Mesendoderm (in vitro differentiated cells): ENCODE data around the gene ALDH3A1.

Experiments used
- DNase-seq: peaks from one replicate; pipeline ENCODE4 v3.0.0; 2013
- H2AK5ac ChIP-seq: 2 replicates; pipeline ENCODE4 v1.6.1; 2013; ENCODE audit warnings: low read length, inconsistent platforms
- H2BK120ac ChIP-seq: 2 replicates; pipeline ENCODE4 v1.6.1; 2013; ENCODE audit warnings: low read depth, mild to moderate bottlenecking, low read length, moderate library complexity, mixed read lengths
- H2BK15ac ChIP-seq: replicated peaks from 2 replicates; pipeline ENCODE4 v1.6.1; 2013; ENCODE audit warnings: low read depth, mild to moderate bottlenecking, moderate library complexity
- H2BK5ac ChIP-seq: 2 replicates; pipeline ENCODE4 v1.6.1; 2013; ENCODE audit warnings: low read length, inconsistent platforms
- H3K18ac ChIP-seq: 2 replicates; pipeline ENCODE4 v1.6.1; 2013; ENCODE audit warnings: mild to moderate bottlenecking, low read length, mixed read lengths
- H3K23ac ChIP-seq: one replicate; pipeline ENCODE4 v1.6.1; 2013; ENCODE audit warnings: low read length
- H3K27ac ChIP-seq: 2 replicates; pipeline ENCODE4 v1.5.1; 2013; ENCODE audit warnings: low read depth, mild to moderate bottlenecking, inconsistent platforms, low read length, moderate library complexity
- H3K27me3 ChIP-seq: 2 replicates; pipeline ENCODE4 v1.6.1; 2013; ENCODE audit warnings: low read length, control low read depth, mild to moderate bottlenecking, inconsistent platforms; ENCODE audit not compliant: insufficient read depth, poor library complexity
- H3K36me3 ChIP-seq: 2 replicates; pipeline ENCODE4 v1.6.1; 2013; ENCODE audit warnings: low read length, inconsistent platforms; ENCODE audit not compliant: control insufficient read depth, insufficient read depth
- H3K4ac ChIP-seq: one replicate; pipeline ENCODE4 v1.6.1; 2013; ENCODE audit warnings: low read depth, mild to moderate bottlenecking, low read length, moderate library complexity
- H3K4me1 ChIP-seq: 2 replicates; pipeline ENCODE4 v1.6.1; 2013; ENCODE audit warnings: low read depth, low read length, inconsistent platforms; ENCODE audit not compliant: control insufficient read depth
- H3K4me2 ChIP-seq: 2 replicates; pipeline ENCODE4 v1.6.1; 2013; ENCODE audit warnings: low read length
- H3K4me3 ChIP-seq: 2 replicates; pipeline ENCODE4 v1.5.1; 2013; ENCODE audit warnings: mild to moderate bottlenecking, low read length
- H3K56ac ChIP-seq: one replicate; pipeline ENCODE4 v1.6.1; 2013; ENCODE audit warnings: low read length
- H3K79me1 ChIP-seq: 2 replicates; pipeline ENCODE4 v1.6.1; 2013; ENCODE audit warnings: low read length, inconsistent platforms
- H3K79me2 ChIP-seq: 2 replicates; pipeline ENCODE4 v1.6.1; 2013; ENCODE audit warnings: mild to moderate bottlenecking, low read length; ENCODE audit not compliant: control insufficient read depth, insufficient read depth
- H3K9ac ChIP-seq: 2 replicates; pipeline ENCODE4 v1.6.1; 2013; ENCODE audit warnings: low read length, inconsistent platforms
- H4K5ac ChIP-seq: one replicate; pipeline ENCODE4 v1.6.1; 2013; ENCODE audit warnings: low read length
- H4K8ac ChIP-seq: one replicate; pipeline ENCODE4 v1.6.1; 2013; ENCODE audit warnings: low read depth, mild to moderate bottlenecking, control low read depth, low read length, moderate library complexity
- WGBS: extraction: QIAGEN DNeasy Blood & Tissue Kit; methylation state at CpG from one replicate; pipeline ENCODE4 v1.1.7; 2013; ENCODE audit warnings: low lambda C conversion rate, missing lambda C conversion rate; ENCODE audit not compliant: insufficient coverage; ENCODE audit errors: extremely low coverage; 5-methylcytosine and 5-hydroxymethylcytosine counted together

The ALDH3A1 gene

GRCh38 chr17:19737305-19738072 is 10.6 kb downstream of the ALDH3A1 start:
- no CpG with 5 or more reads among the region's 15 CpGs for WGBS
- Histone ChIP-seq H3K9ac (no peak overlapping the region), H2BK120ac (no peak overlapping the region), H3K36me3 (no peaks in the 10 kb centered on the region), H4K5ac (no peak overlapping the region), H3K56ac (no peak overlapping the region), H3K23ac (no peak overlapping the region), H3K27me3 (no peaks in the 10 kb centered on the region), H3K4me3 (no peak overlapping the region), H3K18ac (no peak overlapping the region), H3K27ac (no peak overlapping the region), H3K4me2 (no peak overlapping the region), H2BK5ac (no peak overlapping the region), H3K79me2 (no peaks in the 10 kb centered on the region), H3K79me1 (no peaks in the 10 kb centered on the region), H4K8ac (no peak overlapping the region), H2BK15ac (no peak overlapping the region), H2AK5ac (no peak overlapping the region), H3K4ac (no peak overlapping the region), H3K4me1 (no peaks in the 10 kb centered on the region)
- DNase-seq: no peak

DNA sequence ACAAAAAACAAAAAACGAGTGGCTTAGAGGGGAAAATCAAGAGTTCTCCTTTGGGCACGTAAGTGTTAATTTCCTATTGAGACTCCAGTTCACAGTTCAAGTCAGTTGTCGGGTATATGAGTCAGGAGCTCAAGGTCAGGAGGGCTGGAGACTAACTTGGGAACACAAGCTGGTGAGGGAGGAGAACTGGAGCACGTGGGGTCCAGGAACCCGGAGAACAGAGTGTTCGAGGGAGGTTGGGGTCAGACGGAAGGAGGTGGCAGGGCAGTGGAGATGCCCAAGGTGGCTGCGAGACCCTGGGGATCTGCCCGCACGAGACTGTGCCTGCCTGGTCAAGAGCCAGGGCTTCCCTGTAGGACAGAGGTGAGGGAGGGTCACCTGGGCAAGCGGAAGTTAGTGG is 12.0 kb downstream of the ALDH3A1 start:
- WGBS: no CpG with 5 or more reads among the region's 11 CpGs
- Histone ChIP-seq H3K18ac (no peak overlapping the region), H4K5ac (no peak overlapping the region)

GRCh38 chr17:19733953-19734526 is 14.1 kb downstream of the ALDH3A1 start:
- DNase-seq: no peak
- Histone ChIP-seq H3K4ac (no peak overlapping the region), H3K4me2 (no peak overlapping the region), H3K23ac (no peak overlapping the region), H3K79me1 (no peaks in the 10 kb centered on the region), H3K9ac (no peak overlapping the region), H2BK15ac (no peak overlapping the region), H4K5ac (no peak overlapping the region), H3K79me2 (no peaks in the 10 kb centered on the region), H3K4me1 (no peaks in the 10 kb centered on the region), H2BK120ac (no peak overlapping the region), H2AK5ac (no peak overlapping the region), H3K27me3 (no peaks in the 10 kb centered on the region), H2BK5ac (no peak overlapping the region), H3K27ac (no peak overlapping the region), H4K8ac (no peak overlapping the region), H3K56ac (no peak overlapping the region), H3K4me3 (no peak overlapping the region), H3K36me3 (no peaks in the 10 kb centered on the region), H3K18ac (no peak overlapping the region)
- WGBS: no CpG with 5 or more reads among the region's 11 CpGs

More for the DNA sequence above, 12.0 kb downstream of the ALDH3A1 start:
- Histone ChIP-seq H3K27ac (no peak overlapping the region), H3K79me1 (no peaks in the 10 kb centered on the region), H3K4me3 (no peak overlapping the region), H3K27me3 (no peaks in the 10 kb centered on the region), H3K4me2 (no peak overlapping the region), H4K8ac (no peak overlapping the region), H3K23ac (no peak overlapping the region), H3K36me3 (no peaks in the 10 kb centered on the region), H3K9ac (no peak overlapping the region), H2BK120ac (no peak overlapping the region), H3K4ac (no peak overlapping the region), H3K56ac (no peak overlapping the region), H3K79me2 (no peaks in the 10 kb centered on the region), H3K4me1 (no peaks in the 10 kb centered on the region), H2AK5ac (no peak overlapping the region), H2BK5ac (no peak overlapping the region), H2BK15ac (no peak overlapping the region)
- DNase-seq: no peak

DNA sequence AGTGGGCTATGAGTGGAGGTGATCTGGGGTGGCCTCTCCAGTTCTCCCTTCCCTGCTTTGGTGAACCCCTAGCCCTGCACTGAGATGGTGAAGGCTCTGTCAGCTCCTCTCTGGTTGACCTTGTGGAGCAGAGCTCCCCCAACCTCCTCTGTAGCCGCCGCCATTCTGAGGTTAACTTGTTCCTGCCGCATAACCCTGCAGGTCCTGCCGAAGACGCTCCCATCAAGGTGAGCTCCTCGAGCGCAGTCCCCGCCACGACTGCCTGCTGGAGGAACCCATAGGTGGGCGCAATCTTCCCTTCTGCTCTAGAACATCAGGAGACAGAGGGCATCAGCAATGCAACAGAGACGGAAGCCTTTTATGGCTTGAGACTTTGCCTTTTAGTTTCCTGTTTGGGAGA is 16.5 kb downstream of the ALDH3A1 start:
- no peaks in the 10 kb centered on the region for H3K27me3 ChIP-seq
- no peak overlapping the region for H2AK5ac ChIP-seq
- H3K9ac ChIP-seq: no peak overlapping the region
- no peak overlapping the region for H4K5ac ChIP-seq
- H4K8ac ChIP-seq: no peak overlapping the region
- peak overlapping the region; percentile 18 for H3K23ac ChIP-seq
- no peak overlapping the region for H3K27ac ChIP-seq
- H2BK5ac ChIP-seq: no peak overlapping the region
- H2BK120ac ChIP-seq: no peak overlapping the region
- H3K4me2 ChIP-seq: no peak overlapping the region
- no peaks in the 10 kb centered on the region for H3K79me2 ChIP-seq
- no peaks in the 10 kb centered on the region for H3K36me3 ChIP-seq
- no peak overlapping the region for H3K4ac ChIP-seq
- DNase-seq: no peak
- no peak overlapping the region for H3K18ac ChIP-seq
- no peak overlapping the region for H3K4me3 ChIP-seq
- no peaks in the 10 kb centered on the region for H3K4me1 ChIP-seq
- H3K79me1 ChIP-seq: no peaks in the 10 kb centered on the region
- no peak overlapping the region for H3K56ac ChIP-seq
- no peak overlapping the region for H2BK15ac ChIP-seq
- no CpG with 5 or more reads among the region's 11 CpGs for WGBS

DNA sequence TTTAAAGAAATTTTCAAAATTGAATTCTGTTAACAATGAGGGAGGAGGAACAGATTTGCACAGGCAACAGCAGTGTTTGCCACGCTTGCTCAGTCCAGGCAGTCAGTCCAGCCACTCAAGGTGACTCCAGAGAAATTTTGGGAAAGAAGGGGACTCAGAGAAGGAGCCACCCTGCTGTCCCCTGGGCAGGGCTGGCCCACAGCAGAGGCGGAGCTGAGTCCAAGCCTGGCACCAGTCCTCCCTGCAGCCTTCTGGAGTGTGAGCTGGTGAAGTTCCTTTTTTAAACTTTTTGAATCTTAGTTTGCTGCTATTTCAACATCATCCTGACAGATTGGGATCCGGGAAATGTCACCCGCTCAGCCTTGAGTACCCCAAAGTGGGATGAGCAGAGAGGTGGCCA is 17.3 kb downstream of the ALDH3A1 start:
- no peak for DNase-seq
- no CpG with 5 or more reads among the region's 4 CpGs for WGBS
- no peak overlapping the region for H3K27ac ChIP-seq

More for the DNA sequence above, 17.3 kb downstream of the ALDH3A1 start:
- no peak overlapping the region for H2BK15ac ChIP-seq
- H3K4ac ChIP-seq: no peak overlapping the region
- no peak overlapping the region for H2BK5ac ChIP-seq
- H4K8ac ChIP-seq: no peak overlapping the region
- no peaks in the 10 kb centered on the region for H3K27me3 ChIP-seq
- H2BK120ac ChIP-seq: no peak overlapping the region
- H3K23ac ChIP-seq: no peak overlapping the region
- no peak overlapping the region for H3K4me3 ChIP-seq
- H3K79me2 ChIP-seq: no peaks in the 10 kb centered on the region
- no peak overlapping the region for H3K56ac ChIP-seq
- no peak overlapping the region for H3K4me2 ChIP-seq
- H3K4me1 ChIP-seq: no peaks in the 10 kb centered on the region
- no peak overlapping the region for H4K5ac ChIP-seq
- no peaks in the 10 kb centered on the region for H3K36me3 ChIP-seq
- H3K9ac ChIP-seq: no peak overlapping the region
- H3K18ac ChIP-seq: no peak overlapping the region
- H2AK5ac ChIP-seq: no peak overlapping the region
- H3K79me1 ChIP-seq: no peaks in the 10 kb centered on the region
